Measurements from ENCODE around the gene CEND1.

GRCh38 chr11:749731-750130, 40.2 kb downstream of the CEND1 start:
- TF ChIP-seq CTCF (IDR thresholded peaks at IDR 0.05; ENCODE audit: low read depth, low read length, poor library complexity, severe bottlenecking) (no peak), EZH2phosphoT487 (IDR thresholded peaks at IDR 0.05; ENCODE audit: borderline replicate concordance, low read length) (no peak)

Measured in DOHH2 (cell line).